Naive thymus-derived CD8-positive, alpha-beta T cell (primary cell): ENCODE data around the gene HRH1. TPM values are rescaled to one million over a fixed set of nuclear protein-coding genes. Genes with fewer than 3 reads are reported as not detected.

Experiments
- ATAC-seq, 2 donors: fragments of 150-1000 bp; cut with Tn5 transposase in 1 of 2; sonication (Bioruptor Pico), chemical (Tn5 transposase) in 1 of 2; 1 replicate in 1 of 2; 2 replicates in 1 of 2; pipeline ENCODE4 v1.10.0; 2021; ENCODE audit warnings: mild to moderate bottlenecking in 2 of 2, moderate library complexity in 2 of 2
- POLR2A ChIA-PET: fragments of 350-600 bp; sonication (Branson Sonifier 250); formaldehyde crosslinking; loops from one replicate; lab custom pipeline; 2021; ENCODE audit warnings: antibody characterized with exemption; lab: Charles Lee
- DNase-seq, 10 donors: peaks; one replicate each; pipeline versions ENCODE4 v3.0.0 to v3.0.0-alpha.2; 2020 to 2022
- H3K27ac Mint-ChIP-seq, 10 donors: one replicate each; pipeline ENCODE4 v1.8.0; 2020 to 2022; ENCODE audit warnings: mild to moderate bottlenecking in 10 of 10, mixed read lengths in 10 of 10, moderate library complexity in 4 of 10, inconsistent platforms in 1 of 10
- H3K27me3 Mint-ChIP-seq, 5 donors: one replicate each; pipeline ENCODE4 v1.8.0; 2021 to 2022; ENCODE audit warnings: mixed read lengths in 5 of 5
- H3K36me3 Mint-ChIP-seq, 3 donors: one replicate each; pipeline ENCODE4 v1.8.0; 2020 to 2022; ENCODE audit warnings: mixed read lengths in 3 of 3, mild to moderate bottlenecking in 2 of 3, inconsistent platforms in 1 of 3
- H3K4me1 Mint-ChIP-seq, 4 donors: one replicate each; pipeline ENCODE4 v1.8.0; 2021 to 2022; ENCODE audit warnings: mixed read lengths in 4 of 4
- H3K4me3 Mint-ChIP-seq, 10 donors: one replicate each; pipeline ENCODE4 v1.8.0; 2020 to 2022; ENCODE audit warnings: mild to moderate bottlenecking in 10 of 10, mixed read lengths in 10 of 10, moderate library complexity in 6 of 10, inconsistent platforms in 1 of 10
- H3K9me3 Mint-ChIP-seq, 9 donors: one replicate each; pipeline ENCODE4 v1.8.0; 2020 to 2022; ENCODE audit warnings: mixed read lengths in 9 of 9, mild to moderate bottlenecking in 3 of 9, inconsistent platforms in 1 of 9, moderate library complexity in 1 of 9
- polyA plus RNA-seq, 3 donors: library from polyadenylated mRNA; unstranded; fragments of 300-500 nt; fragmentation: Illumina TruSeq; gene quantifications; one replicate each; pipeline ENCODE4 v1.2.3, GENCODE V29; 2021
- total RNA-seq, 8 experiments: library from RNA in 2 of 8; stranded (reverse) in 2 of 8; gene quantifications; one replicate each; pipeline ENCODE4 v1.2.3 and lab custom pipeline; 2021 to 2026

HRH1 gene
- total and polyA plus RNA-seq, 5 experiments from 2014 or later: not detected

- POLR2A ChIA-PET: no interaction called here
These were observed 32.0 kb downstream of the HRH1 start for GRCh38 chr3:11186318-11186692.

GRCh38 chr3:11186771-11187191, 32.5 kb downstream of the HRH1 start:
- Mint-ChIP-seq H3K36me3 (no peaks in the 10 kb centered on the region), H3K4me3 (no peak overlapping the region), H3K4me1 (no peaks in the 10 kb centered on the region), H3K9me3 (no peaks in the 10 kb centered on the region), H3K27ac (no peak overlapping the region), H3K27me3 (peaks cover 0 to 14% (median 7%) of the 10 kb centered on the region in 5 donors)
- ATAC-seq (no peak), DNase-seq (no peak)
- POLR2A ChIA-PET: no interaction called here

More at GRCh38 chr3:11186318-11186692, 32.0 kb downstream of the HRH1 start:
- Mint-ChIP-seq H3K9me3 (no peaks in the 10 kb centered on the region), H3K4me1 (no peaks in the 10 kb centered on the region), H3K4me3 (no peak overlapping the region), H3K36me3 (no peaks in the 10 kb centered on the region), H3K27me3 (peaks cover 0 to 14% (median 7%) of the 10 kb centered on the region in 5 donors), H3K27ac (no peak overlapping the region)
- no peak for DNase-seq
- ATAC-seq: no peak

GRCh38 chr3:11187681-11188080, 33.4 kb downstream of the HRH1 start:
- ATAC-seq (no peak), DNase-seq (no peak)
- Mint-ChIP-seq H3K4me3 (no peak overlapping the region), H3K27ac (no peak overlapping the region), H3K9me3 (peaks cover 0 to 5% (median 0%) of the 10 kb centered on the region in 9 donors), H3K27me3 (peaks cover 0 to 14% (median 7%) of the 10 kb centered on the region in 5 donors), H3K4me1 (no peaks in the 10 kb centered on the region), H3K36me3 (no peaks in the 10 kb centered on the region)
- POLR2A ChIA-PET: no interaction called here

- no peak for ATAC-seq
- Mint-ChIP-seq H3K36me3 (no peaks in the 10 kb centered on the region), H3K4me1 (no peaks in the 10 kb centered on the region), H3K27me3 (peaks cover 0 to 14% (median 7%) of the 10 kb centered on the region in 5 donors), H3K27ac (no peak overlapping the region), H3K4me3 (no peak overlapping the region), H3K9me3 (peaks cover 0 to 10% (median 0%) of the 10 kb centered on the region in 9 donors)
- DNase-seq: no peak
- POLR2A ChIA-PET: no interaction called here
These were observed 33.9 kb downstream of the HRH1 start for GRCh38 chr3:11188231-11188630.

- no peak for DNase-seq
- POLR2A ChIA-PET: no interaction called here
- peaks cover 3 to 24% (median 14%) of the 10 kb centered on the region in 5 donors for H3K27me3 Mint-ChIP-seq
- peak overlapping the region in 1 of 10 donors; percentile 17 for H3K27ac Mint-ChIP-seq
- no peak for ATAC-seq
- H3K4me3 Mint-ChIP-seq: no peak overlapping the region
- no peaks in the 10 kb centered on the region for H3K36me3 Mint-ChIP-seq
- H3K9me3 Mint-ChIP-seq: peaks cover 0 to 14% (median 0%) of the 10 kb centered on the region in 9 donors
- peaks cover 0 to 13% (median 9%) of the 10 kb centered on the region in 4 donors for H3K4me1 Mint-ChIP-seq
These were observed 40.9 kb downstream of the HRH1 start for GRCh38 chr3:11195201-11195600.

- POLR2A ChIA-PET: no interaction called here
- H3K4me1 Mint-ChIP-seq: peaks cover 0 to 13% (median 9%) of the 10 kb centered on the region in 4 donors
- peak overlapping the region in 2 of 10 donors; percentile 17 to 57 for H3K27ac Mint-ChIP-seq
- DNase-seq: no peak
- ATAC-seq: no peak
- peaks cover 0 to 14% (median 0%) of the 10 kb centered on the region in 9 donors for H3K9me3 Mint-ChIP-seq
- no peaks in the 10 kb centered on the region for H3K36me3 Mint-ChIP-seq
- peaks cover 3 to 24% (median 15%) of the 10 kb centered on the region in 5 donors for H3K27me3 Mint-ChIP-seq
- peak overlapping the region in 2 of 10 donors; percentile 1 to 12 for H3K4me3 Mint-ChIP-seq
These were observed 41.5 kb downstream of the HRH1 start for GRCh38 chr3:11195721-11196332.

GRCh38 chr3:11197484-11197883, 43.2 kb downstream of the HRH1 start:
- H3K9me3 Mint-ChIP-seq: peaks cover 0 to 11% (median 0%) of the 10 kb centered on the region in 9 donors
- no peak overlapping the region for H3K4me3 Mint-ChIP-seq
- POLR2A ChIA-PET: no interaction called here
- peaks cover 0 to 13% (median 10%) of the 10 kb centered on the region in 4 donors for H3K4me1 Mint-ChIP-seq
- peaks cover 9 to 33% (median 20%) of the 10 kb centered on the region in 5 donors for H3K27me3 Mint-ChIP-seq
- no peak for DNase-seq
- no peak overlapping the region for H3K27ac Mint-ChIP-seq
- no peak for ATAC-seq
- no peaks in the 10 kb centered on the region for H3K36me3 Mint-ChIP-seq

- Mint-ChIP-seq H3K36me3 (no peaks in the 10 kb centered on the region), H3K4me1 (peaks cover 0 to 13% (median 10%) of the 10 kb centered on the region in 4 donors), H3K27me3 (peaks cover 9 to 33% (median 20%) of the 10 kb centered on the region in 5 donors), H3K27ac (no peak overlapping the region), H3K4me3 (no peak overlapping the region), H3K9me3 (peaks cover 0 to 5% (median 0%) of the 10 kb centered on the region in 9 donors)
- ATAC-seq (no peak), DNase-seq (no peak)
- POLR2A ChIA-PET: no interaction called here
These were observed 43.8 kb downstream of the HRH1 start for GRCh38 chr3:11198070-11198469.

GRCh38 chr3:11198495-11198894, 44.2 kb downstream of the HRH1 start:
- H3K27ac Mint-ChIP-seq: no peak overlapping the region
- H3K36me3 Mint-ChIP-seq: no peaks in the 10 kb centered on the region
- ATAC-seq (no peak), DNase-seq (no peak)
- H3K9me3 Mint-ChIP-seq: peaks cover 0 to 2% (median 0%) of the 10 kb centered on the region in 9 donors
- H3K27me3 Mint-ChIP-seq: peaks cover 9 to 33% (median 20%) of the 10 kb centered on the region in 5 donors
- POLR2A ChIA-PET: no interaction called here
- H3K4me3 Mint-ChIP-seq: no peak overlapping the region
- peaks cover 0 to 13% (median 10%) of the 10 kb centered on the region in 4 donors for H3K4me1 Mint-ChIP-seq

- POLR2A ChIA-PET: no interaction called here
- no peak for DNase-seq
- H3K4me1 Mint-ChIP-seq: peaks cover 0 to 13% (median 10%) of the 10 kb centered on the region in 4 donors
- H3K27me3 Mint-ChIP-seq: peaks cover 10 to 39% (median 18%) of the 10 kb centered on the region in 5 donors
- ATAC-seq: no peak
- no peak overlapping the region for H3K27ac Mint-ChIP-seq
- no peaks in the 10 kb centered on the region for H3K9me3 Mint-ChIP-seq
- no peak overlapping the region for H3K4me3 Mint-ChIP-seq
- no peaks in the 10 kb centered on the region for H3K36me3 Mint-ChIP-seq
These were observed 45.9 kb downstream of the HRH1 start for GRCh38 chr3:11199902-11200845.

GRCh38 chr3:11201251-11202019, 47.1 kb downstream of the HRH1 start:
- POLR2A ChIA-PET: no interaction called here

GRCh38 chr3:11203961-11204360, 49.7 kb downstream of the HRH1 start:
- Mint-ChIP-seq H3K4me3 (no peak overlapping the region), H3K36me3 (no peaks in the 10 kb centered on the region), H3K9me3 (no peaks in the 10 kb centered on the region), H3K27ac (no peak overlapping the region), H3K27me3 (peaks cover 10 to 34% (median 18%) of the 10 kb centered on the region in 5 donors), H3K4me1 (peaks cover 0 to 5% (median 0%) of the 10 kb centered on the region in 4 donors)
- POLR2A ChIA-PET: no interaction called here
- DNase-seq: no peak
- ATAC-seq: no peak

More at GRCh38 chr3:11201251-11202019, 47.1 kb downstream of the HRH1 start:
- Mint-ChIP-seq H3K4me1 (peaks cover 0 to 6% (median under 1%) of the 10 kb centered on the region in 4 donors), H3K27me3 (peaks cover 7 to 34% (median 16%) of the 10 kb centered on the region in 5 donors), H3K27ac (peak overlapping the region in 1 of 10 donors; percentile 13), H3K4me3 (no peak overlapping the region), H3K9me3 (no peaks in the 10 kb centered on the region), H3K36me3 (no peaks in the 10 kb centered on the region)
- no peak for DNase-seq
- ATAC-seq: no peak
